HCT116 (cell line): ENCODE measurements around the gene DDX1. TPM values are rescaled to one million over a fixed set of nuclear protein-coding genes. Genes with fewer than 3 reads are reported as not detected.

ENCODE experiments used
- ATAC-seq: fragments of 200-7000 bp; cut with Tn5 transposase; 2 replicates; pipeline ENCODE4 v1.9.1; 2020; ENCODE audit warnings: mild to moderate bottlenecking, moderate library complexity
- BruUV-seq: library from RNA; stranded (reverse); fragments of 400-500 nt; replicated peaks from 2 replicates; lab custom pipeline; 2021; lab: Mats Ljungman, UMichigan
- CTCF ChIA-PET: fragments of 300-600 bp; sonication (Branson Sonifier 250); formaldehyde crosslinking; loops from one replicate; lab custom pipeline; 2021; ENCODE audit warnings: antibody characterized with exemption; lab: Charles Lee
- POLR2A ChIA-PET: fragments of 300-600, 350-600 bp; sonication (Branson Sonifier 250); formaldehyde crosslinking; loops from one replicate; lab custom pipeline; 2021; ENCODE audit warnings: antibody characterized with exemption; lab: Charles Lee
- RAD21 ChIA-PET, 2 experiments: fragments of 300-600 bp; sonication (Branson Sonifier 250); formaldehyde crosslinking; loops; one replicate each; lab custom pipeline; 2023; ENCODE audit warnings: low total read pairs in 2 of 2; ENCODE audit not compliant: uncharacterized antibody in 2 of 2, unreplicated experiment in 2 of 2, low non-redundant PET in 1 of 2; lab: Charles Lee
- DNase-seq: peaks from one replicate; pipeline ENCODE4 v3.0.0-alpha.2; 2010; ENCODE audit warnings: low read depth, low spot score
- H2AFZ ChIP-seq: fragments of 200-600 bp; shearing (Covaris generic), sonication (generic); 2 replicates; pipeline ENCODE4 v1.6.1; 2017; ENCODE audit warnings: low read depth, mixed run types, mixed read lengths, antibody characterized with exemption, low read length; ENCODE audit not compliant: poor library complexity, severe bottlenecking
- H3K27ac ChIP-seq: 2 replicates; pipeline ENCODE4 v1.5.1; 2012; ENCODE audit warnings: low read depth, low read length
- H3K27me3 ChIP-seq: fragments of 200-600 bp; sonication (generic); 2 replicates; pipeline ENCODE4 v1.6.1; 2016; ENCODE audit warnings: mixed run types, low read length, mixed read lengths; ENCODE audit not compliant: insufficient read depth
- H3K36me3 ChIP-seq, 2 experiments: fragments of 200-500 bp in 1 of 2; fragments of 200-600 bp in 1 of 2; sonication (Bioruptor generic) in 1 of 2; sonication (generic) in 1 of 2; 2 replicates each; pipeline versions ENCODE4 v1.5.1 to v1.6.1; 2014 to 2016; ENCODE audit warnings: low read length in 2 of 2, inconsistent platforms in 1 of 2, mixed read lengths in 1 of 2, mixed run types in 1 of 2; ENCODE audit not compliant: insufficient read depth in 2 of 2, control insufficient read depth in 1 of 2
- H3K4me1 ChIP-seq, 2 experiments: fragments of 200-600 bp in 1 of 2; sonication (generic) in 1 of 2; 2 replicates each; pipeline versions ENCODE4 v1.5.1 to v1.6.1; 2012 to 2017; ENCODE audit warnings: low read length in 2 of 2, inconsistent platforms in 1 of 2, mild to moderate bottlenecking in 1 of 2, mixed read lengths in 1 of 2, mixed run types in 1 of 2, moderate library complexity in 1 of 2; ENCODE audit not compliant: insufficient read depth in 2 of 2, control insufficient read depth in 1 of 2
- H3K4me2 ChIP-seq: fragments of 200-600 bp; sonication (generic); 2 replicates; pipeline ENCODE4 v1.6.1; 2017; ENCODE audit warnings: mixed run types, low read length, mixed read lengths
- H3K4me3 ChIP-seq, 2 experiments: fragments of 200-600 bp in 1 of 2; sonication (generic) in 1 of 2; replicated peaks in 1 of 2; 2 replicates each; pipeline ENCODE4 v1.5.1; 2011 to 2016; ENCODE audit warnings: low read length in 2 of 2, control low read depth in 1 of 2, low read depth in 1 of 2, mild to moderate bottlenecking in 1 of 2, mixed read lengths in 1 of 2, mixed run types in 1 of 2
- H3K79me2 ChIP-seq: fragments of 200-600 bp; sonication (generic); 2 replicates; pipeline ENCODE4 v1.6.1; 2017; ENCODE audit warnings: mild to moderate bottlenecking, mixed run types, low read length, moderate library complexity, mixed read lengths; ENCODE audit not compliant: insufficient read depth
- H3K9ac ChIP-seq: fragments of 200-600 bp; sonication (generic); 2 replicates; pipeline ENCODE4 v1.6.1; 2016; ENCODE audit warnings: low read length, mixed read lengths
- H3K9me2 ChIP-seq: fragments of 200-600 bp; sonication (generic), shearing (Covaris generic); 2 replicates; pipeline ENCODE4 v1.6.1; 2017; ENCODE audit warnings: mixed run types, mild to moderate bottlenecking, moderate library complexity; ENCODE audit not compliant: insufficient read depth
- H3K9me3 ChIP-seq, 2 experiments: fragments of 200-500 bp in 1 of 2; fragments of 200-600 bp in 1 of 2; sonication (Bioruptor generic) in 1 of 2; sonication (generic) in 1 of 2; 2 replicates each; pipeline ENCODE4 v1.6.1; 2014 to 2017; ENCODE audit warnings: low read length in 2 of 2, mixed read lengths in 2 of 2, inconsistent platforms in 1 of 2, low read depth in 1 of 2, mild to moderate bottlenecking in 1 of 2, mixed run types in 1 of 2, moderate library complexity in 1 of 2; ENCODE audit not compliant: control insufficient read depth in 1 of 2, insufficient read depth in 1 of 2
- H4K20me1 ChIP-seq: fragments of 200-600 bp; sonication (generic), shearing (Covaris generic); 2 replicates; pipeline ENCODE4 v1.6.1; 2017; ENCODE audit warnings: mixed run types, mild to moderate bottlenecking, moderate library complexity; ENCODE audit not compliant: insufficient read depth
- POLR2A ChIP-seq: IDR thresholded peaks from 2 replicates; pipeline ENCODE4 v1.7.0; 2011; ENCODE audit warnings: borderline replicate concordance; ENCODE audit not compliant: insufficient read depth, insufficient read length; ENCODE audit errors: extremely low read depth
- POLR2AphosphoS5 ChIP-seq: IDR thresholded peaks from 2 replicates; pipeline ENCODE4 v1.6.1; 2011; ENCODE audit warnings: mild to moderate bottlenecking, low read depth, low read length, moderate library complexity
- RAD21 ChIP-seq: IDR thresholded peaks from 2 replicates; pipeline ENCODE4 v1.6.1; 2012; ENCODE audit warnings: low read depth, mild to moderate bottlenecking
- SRF ChIP-seq: IDR thresholded peaks from 2 replicates; pipeline ENCODE4 v1.6.1; 2012; ENCODE audit warnings: low read depth
- ZFX ChIP-seq: fragments of 450-650 bp; IDR thresholded peaks from 2 replicates; pipeline ENCODE4 v1.6.1; 2017
- intact Hi-C: fragments of 100-400 bp; cut with micrococcal nuclease; formaldehyde crosslinking; loops from 2 replicates; pipeline ENCODE4 v1.10.0; 2022
- total RNA-seq: library from RNA; stranded (reverse); gene quantifications from one replicate; pipeline ENCODE4 v1.2.1, GENCODE V29; 2021; ENCODE audit not compliant: unreplicated experiment
- TF ChIP-seq, protein P1 (sequence below), 3 experiments: fragments of 200-600 bp in 1 of 3; sonication (generic) in 1 of 3; IDR thresholded peaks in 2 of 3; conservative IDR thresholded peaks in 1 of 3; 2 replicates each; pipeline ENCODE4 v1.5.1; 2012 to 2017; ENCODE audit warnings: low read depth in 2 of 3, low read length in 2 of 3, antibody characterized with exemption in 1 of 3, borderline replicate concordance in 1 of 3, control low read depth in 1 of 3, mild to moderate bottlenecking in 1 of 3, mixed read lengths in 1 of 3, mixed run types in 1 of 3, moderate library complexity in 1 of 3; ENCODE audit not compliant: insufficient read depth in 1 of 3
- TF ChIP-seq, protein P2 (sequence below): IDR thresholded peaks from 2 replicates; pipeline ENCODE4 v1.6.1; 2012; ENCODE audit warnings: low read depth

The DDX1 gene
- total RNA-seq, 1 experiment from 2014 or later, result 117 TPM

DNA sequence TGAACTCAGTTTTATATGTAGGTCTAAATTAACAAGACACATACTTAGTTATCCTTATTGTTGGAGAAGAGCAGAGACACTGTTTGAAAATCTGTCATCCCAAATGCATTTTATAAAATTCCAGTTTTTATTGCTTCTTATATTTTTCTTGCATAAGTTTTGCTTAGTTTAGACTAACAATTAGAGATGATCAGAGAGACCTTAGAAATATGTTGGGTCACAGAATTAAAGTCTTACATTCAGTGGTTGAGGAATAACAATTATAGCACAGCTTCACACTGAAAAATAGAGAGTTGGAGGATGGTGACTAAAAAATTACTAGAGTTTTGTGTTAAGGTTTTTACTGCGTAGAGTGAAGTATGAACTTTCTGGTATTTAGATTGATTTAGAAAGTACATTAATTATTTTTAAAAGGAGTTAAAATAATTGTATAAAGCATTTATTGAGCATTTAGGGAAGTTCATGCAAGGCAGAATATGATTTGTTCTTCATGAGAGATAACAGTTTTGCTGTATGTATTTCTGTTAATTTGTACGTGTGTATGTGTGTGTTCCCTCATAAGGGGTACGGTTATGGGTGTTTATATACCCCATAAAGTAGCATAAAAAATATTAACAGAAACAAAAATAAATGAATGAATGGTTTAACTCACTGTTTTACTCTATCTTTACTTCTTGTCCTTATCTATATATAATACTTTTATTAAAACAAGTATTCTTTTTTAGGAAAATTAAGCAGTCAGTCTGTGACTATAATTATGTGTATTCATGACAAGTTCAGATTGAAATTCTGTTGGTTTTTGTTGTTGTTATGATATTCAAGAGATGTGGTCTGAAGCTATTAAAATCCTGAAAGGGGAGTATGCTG lies 31.2 kb downstream of the DDX1 start:
- TF ChIP-seq, protein P1, sequence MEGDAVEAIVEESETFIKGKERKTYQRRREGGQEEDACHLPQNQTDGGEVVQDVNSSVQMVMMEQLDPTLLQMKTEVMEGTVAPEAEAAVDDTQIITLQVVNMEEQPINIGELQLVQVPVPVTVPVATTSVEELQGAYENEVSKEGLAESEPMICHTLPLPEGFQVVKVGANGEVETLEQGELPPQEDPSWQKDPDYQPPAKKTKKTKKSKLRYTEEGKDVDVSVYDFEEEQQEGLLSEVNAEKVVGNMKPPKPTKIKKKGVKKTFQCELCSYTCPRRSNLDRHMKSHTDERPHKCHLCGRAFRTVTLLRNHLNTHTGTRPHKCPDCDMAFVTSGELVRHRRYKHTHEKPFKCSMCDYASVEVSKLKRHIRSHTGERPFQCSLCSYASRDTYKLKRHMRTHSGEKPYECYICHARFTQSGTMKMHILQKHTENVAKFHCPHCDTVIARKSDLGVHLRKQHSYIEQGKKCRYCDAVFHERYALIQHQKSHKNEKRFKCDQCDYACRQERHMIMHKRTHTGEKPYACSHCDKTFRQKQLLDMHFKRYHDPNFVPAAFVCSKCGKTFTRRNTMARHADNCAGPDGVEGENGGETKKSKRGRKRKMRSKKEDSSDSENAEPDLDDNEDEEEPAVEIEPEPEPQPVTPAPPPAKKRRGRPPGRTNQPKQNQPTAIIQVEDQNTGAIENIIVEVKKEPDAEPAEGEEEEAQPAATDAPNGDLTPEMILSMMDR (IDR thresholded peaks at IDR 0.05 in 2 of 3, conservative IDR thresholded peaks at IDR 0.05 in 1 of 3; ENCODE audit: borderline replicate concordance in 1 of 3, insufficient read depth in 1 of 3, low read depth in 2 of 3, low read length in 2 of 3), result no peak
- TF ChIP-seq POLR2A (no peak), RAD21 (no peak), ZFX (no peak), POLR2AphosphoS5 (no peak), SRF (no peak)
- TF ChIP-seq, protein P2, sequence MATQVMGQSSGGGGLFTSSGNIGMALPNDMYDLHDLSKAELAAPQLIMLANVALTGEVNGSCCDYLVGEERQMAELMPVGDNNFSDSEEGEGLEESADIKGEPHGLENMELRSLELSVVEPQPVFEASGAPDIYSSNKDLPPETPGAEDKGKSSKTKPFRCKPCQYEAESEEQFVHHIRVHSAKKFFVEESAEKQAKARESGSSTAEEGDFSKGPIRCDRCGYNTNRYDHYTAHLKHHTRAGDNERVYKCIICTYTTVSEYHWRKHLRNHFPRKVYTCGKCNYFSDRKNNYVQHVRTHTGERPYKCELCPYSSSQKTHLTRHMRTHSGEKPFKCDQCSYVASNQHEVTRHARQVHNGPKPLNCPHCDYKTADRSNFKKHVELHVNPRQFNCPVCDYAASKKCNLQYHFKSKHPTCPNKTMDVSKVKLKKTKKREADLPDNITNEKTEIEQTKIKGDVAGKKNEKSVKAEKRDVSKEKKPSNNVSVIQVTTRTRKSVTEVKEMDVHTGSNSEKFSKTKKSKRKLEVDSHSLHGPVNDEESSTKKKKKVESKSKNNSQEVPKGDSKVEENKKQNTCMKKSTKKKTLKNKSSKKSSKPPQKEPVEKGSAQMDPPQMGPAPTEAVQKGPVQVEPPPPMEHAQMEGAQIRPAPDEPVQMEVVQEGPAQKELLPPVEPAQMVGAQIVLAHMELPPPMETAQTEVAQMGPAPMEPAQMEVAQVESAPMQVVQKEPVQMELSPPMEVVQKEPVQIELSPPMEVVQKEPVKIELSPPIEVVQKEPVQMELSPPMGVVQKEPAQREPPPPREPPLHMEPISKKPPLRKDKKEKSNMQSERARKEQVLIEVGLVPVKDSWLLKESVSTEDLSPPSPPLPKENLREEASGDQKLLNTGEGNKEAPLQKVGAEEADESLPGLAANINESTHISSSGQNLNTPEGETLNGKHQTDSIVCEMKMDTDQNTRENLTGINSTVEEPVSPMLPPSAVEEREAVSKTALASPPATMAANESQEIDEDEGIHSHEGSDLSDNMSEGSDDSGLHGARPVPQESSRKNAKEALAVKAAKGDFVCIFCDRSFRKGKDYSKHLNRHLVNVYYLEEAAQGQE, result no peak

More for the DNA sequence above, 31.2 kb downstream of the DDX1 start:
- intact Hi-C loops, result no loop called here
- Histone ChIP-seq H2AFZ (no peak overlapping the region), H3K9ac (no peak overlapping the region), H3K4me2 (no peak overlapping the region), H3K36me3 (peaks cover 52 to 60% of the 10 kb centered on the region in 2 experiments), H3K4me3 (no peak overlapping the region), H3K27ac (no peak overlapping the region), H4K20me1 (no peaks in the 10 kb centered on the region; the same call in 1 of the 2 replicates), H3K27me3 (no peaks in the 10 kb centered on the region), H3K9me3 (no peaks in the 10 kb centered on the region), H3K9me2 (no peaks in the 10 kb centered on the region), H3K79me2 (no peaks in the 10 kb centered on the region; the same call in 1 of the 2 replicates), H3K4me1 (no peaks in the 10 kb centered on the region)
- ATAC-seq, result no peak
- ChIA-PET RAD21 (no interaction called here), CTCF (no interaction called here), POLR2A (no interaction called here)
- no peak for DNase-seq
- BruUV-seq, result no TSS peak
